Jurkat, Clone E6-1 (cell line): ENCODE results near the gene HCFC1.

Experiments
- DNase-seq: peaks from one replicate; pipeline ENCODE4 v3.0.0-alpha.2; 2011; ENCODE audit warnings: low read depth, low spot score
- H3K4me3 ChIP-seq: 2 replicates; pipeline ENCODE4 v1.5.1; 2011; ENCODE audit warnings: mild to moderate bottlenecking, low read length, control low read depth, moderate library complexity

HCFC1 gene

GRCh38 chrX:153913701-153914100, 57.9 kb downstream of the HCFC1 start:
- H3K4me3 ChIP-seq: no peak overlapping the region

GRCh38 chrX:153913211-153913610, 58.4 kb downstream of the HCFC1 start:
- no peak for DNase-seq
- no peak overlapping the region for H3K4me3 ChIP-seq

More at GRCh38 chrX:153913701-153914100, 57.9 kb downstream of the HCFC1 start:
- no peak for DNase-seq

GRCh38 chrX:153911798-153912197, 59.8 kb downstream of the HCFC1 start:
- DNase-seq: peak; percentile 47
- H3K4me3 ChIP-seq: no peak overlapping the region

GRCh38 chrX:153910446-153910845, 61.2 kb downstream of the HCFC1 start:
- no peak for DNase-seq
- no peak overlapping the region for H3K4me3 ChIP-seq

GRCh38 chrX:153909980-153910360, 61.6 kb downstream of the HCFC1 start:
- H3K4me3 ChIP-seq: no peak overlapping the region
- DNase-seq: no peak

GRCh38 chrX:153909024-153909979, 62.3 kb downstream of the HCFC1 start:
- DNase-seq: no peak
- no peak overlapping the region for H3K4me3 ChIP-seq

- DNase-seq: no peak
- H3K4me3 ChIP-seq: no peak overlapping the region
Observed at GRCh38 chrX:153908219-153908860, 63.3 kb downstream of the HCFC1 start.

GRCh38 chrX:153907456-153907855, 64.2 kb downstream of the HCFC1 start:
- H3K4me3 ChIP-seq: no peak overlapping the region
- DNase-seq: no peak

- H3K4me3 ChIP-seq: no peak overlapping the region
- no peak for DNase-seq
Observed at GRCh38 chrX:153906126-153906917, 65.3 kb downstream of the HCFC1 start.

- no peak overlapping the region for H3K4me3 ChIP-seq
- DNase-seq: no peak
Observed at GRCh38 chrX:153905481-153906095, 66.0 kb downstream of the HCFC1 start.

- no peak for DNase-seq
- no peak within 1 kb of the TSS for H3K4me3 ChIP-seq
Observed at GRCh38 chrX:153903991-153904957, 67.3 kb downstream of the HCFC1 start, which contains the start of gene AVPR2. Gene AVPR2, plus strand, starts transcription at chrX:153904673. Its CDS starts 473 bp downstream, at chrX:153905146.

GRCh38 chrX:153903238-153903980, 68.2 kb downstream of the HCFC1 start:
- no peak for DNase-seq
- H3K4me3 ChIP-seq: no peak overlapping the region

- DNase-seq: no peak
- no peak overlapping the region for H3K4me3 ChIP-seq
Observed at GRCh38 chrX:153902385-153902784, 69.2 kb downstream of the HCFC1 start.

- DNase-seq: no peak
- H3K4me3 ChIP-seq: no peak overlapping the region
Observed at GRCh38 chrX:153901753-153902140, 69.9 kb downstream of the HCFC1 start.

GRCh38 chrX:153900831-153901752, 70.5 kb downstream of the HCFC1 start:
- peak; percentile 87 for DNase-seq
- H3K4me3 ChIP-seq: peak overlapping the region; percentile 7; the same call in 1 of the 2 replicates

- DNase-seq: no peak
- H3K4me3 ChIP-seq: no peak overlapping the region
Observed at GRCh38 chrX:153897899-153898298, 73.7 kb downstream of the HCFC1 start.
